A549 (cell line): Measurements from ENCODE around the gene TRMO.

Experiments used
- CTCF ChIP-seq: fragments of >200 bp; sonication (Bioruptor Twin); formaldehyde crosslinking; IDR thresholded peaks from 3 replicates; pipeline ENCODE4 v1.5.1; 2016
- HOXB5 ChIP-seq: fragments of 250-450 bp; sonication (Bioruptor Pico); IDR thresholded peaks from 2 replicates; pipeline ENCODE4 v1.5.0; 2020; ENCODE audit warnings: mild to moderate bottlenecking, moderate library complexity
- JUN ChIP-seq, 2 experiments: fragments of >200 bp; sonication (Bioruptor Twin); formaldehyde crosslinking; IDR thresholded peaks; 2 replicates in 1 of 2; 3 replicates in 1 of 2; pipeline ENCODE4 v1.6.1; 2016 to 2017
- KDM5A ChIP-seq: fragments of 200-600 bp; sonication (generic); IDR thresholded peaks from 2 replicates; pipeline ENCODE4 v1.6.1; 2016; ENCODE audit warnings: antibody characterized with exemption, mild to moderate bottlenecking
- NR3C1 ChIP-seq: fragments of >200 bp; sonication (Bioruptor Twin); formaldehyde crosslinking; IDR thresholded peaks from 3 replicates; pipeline ENCODE4 v1.6.1; 2017
- POLR2A ChIP-seq: IDR thresholded peaks from 2 replicates; pipeline ENCODE4 v1.6.1; 2012; ENCODE audit warnings: mild to moderate bottlenecking, low read length
- SMC3 ChIP-seq: fragments of >200 bp; sonication (Bioruptor Twin); formaldehyde crosslinking; IDR thresholded peaks from 3 replicates; pipeline ENCODE4 v1.6.1; 2018; ENCODE audit warnings: inconsistent platforms

GRCh38 chr9:97863314-97863713 is 59.0 kb downstream of the TRMO start:
- TF ChIP-seq SMC3 (no peak), POLR2A (no peak), JUN (IDR thresholded peaks at IDR 0.05) (no peak), NR3C1 (no peak), HOXB5 (CRISPR knock-in tag) (no peak), CTCF (no peak), KDM5A (no peak)
